ENCODE data around the gene PPARGC1A.

DNA sequence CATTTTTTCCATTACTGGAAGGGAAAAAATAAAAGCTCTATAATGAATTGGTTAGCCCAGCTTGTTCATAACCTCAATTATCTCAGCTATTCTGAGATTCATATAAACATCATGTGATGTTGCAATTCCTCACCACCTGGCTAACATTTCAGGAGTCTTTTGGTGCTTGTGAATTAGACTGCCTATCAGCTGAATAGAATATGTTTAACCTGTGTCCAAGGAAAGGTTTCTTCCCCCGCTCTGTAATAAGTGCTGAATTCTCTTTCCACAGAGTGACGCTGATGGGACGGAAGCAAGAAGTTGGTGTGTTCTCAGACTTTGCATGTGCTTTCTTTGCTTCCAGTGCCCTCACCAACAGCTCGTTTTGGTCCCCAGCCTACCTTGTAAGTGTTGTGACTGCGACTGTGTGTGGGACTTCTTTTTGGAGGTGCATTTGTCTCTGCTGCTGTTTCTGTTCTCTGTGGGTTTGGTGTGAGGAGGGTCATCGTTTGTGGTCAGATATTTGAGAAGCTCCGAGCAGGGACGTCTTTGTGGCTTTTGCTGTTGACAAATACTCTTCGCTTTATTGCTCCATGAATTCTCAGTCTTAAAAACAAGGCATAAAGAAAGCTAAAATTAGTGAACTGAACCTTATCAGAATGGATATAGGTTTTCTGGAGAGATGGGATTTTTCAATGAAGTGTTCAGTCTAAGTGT is 61.7 kb downstream of the PPARGC1A start:
- TF ChIP-seq, protein P1, sequence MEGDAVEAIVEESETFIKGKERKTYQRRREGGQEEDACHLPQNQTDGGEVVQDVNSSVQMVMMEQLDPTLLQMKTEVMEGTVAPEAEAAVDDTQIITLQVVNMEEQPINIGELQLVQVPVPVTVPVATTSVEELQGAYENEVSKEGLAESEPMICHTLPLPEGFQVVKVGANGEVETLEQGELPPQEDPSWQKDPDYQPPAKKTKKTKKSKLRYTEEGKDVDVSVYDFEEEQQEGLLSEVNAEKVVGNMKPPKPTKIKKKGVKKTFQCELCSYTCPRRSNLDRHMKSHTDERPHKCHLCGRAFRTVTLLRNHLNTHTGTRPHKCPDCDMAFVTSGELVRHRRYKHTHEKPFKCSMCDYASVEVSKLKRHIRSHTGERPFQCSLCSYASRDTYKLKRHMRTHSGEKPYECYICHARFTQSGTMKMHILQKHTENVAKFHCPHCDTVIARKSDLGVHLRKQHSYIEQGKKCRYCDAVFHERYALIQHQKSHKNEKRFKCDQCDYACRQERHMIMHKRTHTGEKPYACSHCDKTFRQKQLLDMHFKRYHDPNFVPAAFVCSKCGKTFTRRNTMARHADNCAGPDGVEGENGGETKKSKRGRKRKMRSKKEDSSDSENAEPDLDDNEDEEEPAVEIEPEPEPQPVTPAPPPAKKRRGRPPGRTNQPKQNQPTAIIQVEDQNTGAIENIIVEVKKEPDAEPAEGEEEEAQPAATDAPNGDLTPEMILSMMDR (IDR thresholded peaks at IDR 0.05) = no peak
- TF ChIP-seq POLR2A (IDR thresholded peaks at IDR 0.05) (no peak), POLR2AphosphoS5 (IDR thresholded peaks at IDR 0.05) (no peak)
